ENCODE measurements around the gene TIGD1.

Gene TIGD1

DNA sequence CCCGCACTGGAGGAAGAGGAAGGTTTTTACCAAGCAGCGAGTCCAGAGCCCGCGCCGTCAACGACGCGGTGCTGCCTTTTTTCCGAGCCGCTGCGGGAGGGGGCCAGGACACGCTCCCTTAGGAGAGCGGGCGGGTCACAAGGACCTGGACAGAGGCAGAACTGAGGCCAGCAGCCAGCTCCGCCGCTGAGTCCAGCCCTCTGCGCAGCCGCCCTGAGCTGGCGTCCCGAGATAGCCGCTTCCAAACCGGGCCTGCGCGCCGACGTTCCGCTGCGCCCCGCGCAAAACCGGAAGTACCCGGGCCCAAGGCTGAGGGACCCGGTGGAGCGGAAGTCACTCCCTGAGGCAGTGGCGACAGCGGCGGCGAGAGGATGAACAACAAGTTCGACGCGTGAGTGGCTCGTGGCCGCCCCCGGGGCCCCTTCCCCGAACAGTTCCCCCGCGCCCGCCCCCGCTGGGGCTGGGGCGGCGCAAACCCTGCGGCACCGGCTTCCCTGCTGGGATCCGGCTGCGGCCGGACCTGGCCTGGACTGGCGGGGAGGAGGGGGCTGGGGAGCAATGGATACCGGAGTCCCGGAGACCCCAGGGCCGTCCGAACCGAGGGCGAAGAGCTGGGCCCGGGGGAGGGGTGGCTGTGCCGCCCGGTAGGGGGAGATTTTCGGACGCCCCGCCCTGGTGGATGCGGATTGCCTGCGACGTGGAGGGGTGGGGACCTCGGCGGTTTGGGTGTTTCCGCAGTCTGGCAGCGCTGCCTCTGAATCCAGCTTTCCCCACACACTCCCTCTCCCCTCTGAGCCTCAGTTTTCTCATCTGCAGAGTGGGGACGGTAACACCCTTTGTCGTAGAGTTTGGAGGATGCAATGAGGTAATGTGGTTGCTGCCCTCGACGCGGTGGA is at the start of gene TIGD1, which contains the start of gene EIF4E2:
Gene TIGD1 (minus strand): TSS at position 204 of the 896 bp plus-strand sequence. CDS start 675 bp downstream, outside the sequence.
Gene EIF4E2 (plus strand): TSS at position 336 of the 896 bp plus-strand sequence. CDS start 36 bp downstream, at position 372.
- peak; percentile 89 for DNase-seq (ENCODE audit: low read depth)

DNA sequence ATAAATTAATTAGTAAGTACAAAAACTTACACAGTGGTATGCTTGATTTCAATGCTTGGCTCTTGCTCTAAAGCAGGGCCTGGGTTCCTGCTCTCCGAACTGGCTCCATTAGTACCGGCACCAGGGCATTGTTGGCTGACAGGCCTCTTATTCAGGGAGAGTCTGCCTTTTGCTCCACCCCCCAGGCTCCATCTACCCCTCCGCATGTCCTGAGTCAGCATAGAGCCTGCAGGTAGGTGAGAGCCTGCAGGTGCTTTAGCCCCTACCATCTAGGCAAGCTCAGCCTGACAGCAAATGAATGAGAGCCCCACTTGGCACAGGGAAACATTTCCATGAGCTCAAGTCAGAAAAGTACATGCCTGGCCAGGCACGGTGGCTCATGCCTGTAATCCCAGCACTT is 47.9 kb upstream of the TIGD1 start:
- DNase-seq (ENCODE audit: low read depth): no peak

DNA sequence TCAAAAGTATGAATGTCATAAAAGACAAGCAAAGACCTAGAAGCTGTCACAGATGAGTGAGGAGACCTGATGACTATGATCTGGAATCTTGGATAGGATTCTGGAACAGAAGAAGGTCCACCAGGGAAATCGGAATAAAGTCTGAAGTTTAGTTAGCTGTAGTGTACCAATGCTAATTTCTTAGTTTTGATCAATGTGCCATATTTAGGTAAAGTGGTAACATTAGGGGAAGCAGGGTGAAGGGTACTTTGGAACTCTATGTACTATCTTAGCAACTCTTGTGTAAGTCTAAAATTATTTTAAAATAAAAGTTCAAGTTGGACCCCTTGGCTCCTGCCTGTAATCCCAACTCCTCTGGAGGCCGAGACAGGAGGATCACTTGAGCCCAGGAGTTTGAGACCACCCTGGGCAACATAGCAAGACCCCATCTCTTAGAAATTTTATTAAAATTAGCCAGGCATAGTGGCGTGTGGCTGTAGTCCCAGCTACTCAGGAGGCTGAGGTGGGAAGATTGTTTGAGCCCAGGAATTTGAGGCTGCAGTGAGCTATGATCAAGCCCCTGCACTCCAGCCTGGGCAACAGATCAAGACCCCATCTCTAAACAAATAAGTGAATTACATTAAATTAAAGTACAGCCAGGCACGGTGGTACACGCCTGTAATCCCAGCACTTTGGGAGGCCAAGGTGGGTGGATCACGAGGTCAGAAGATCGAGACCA is 47.2 kb upstream of the TIGD1 start:
- no peak for DNase-seq (ENCODE audit: low read depth)

DNA sequence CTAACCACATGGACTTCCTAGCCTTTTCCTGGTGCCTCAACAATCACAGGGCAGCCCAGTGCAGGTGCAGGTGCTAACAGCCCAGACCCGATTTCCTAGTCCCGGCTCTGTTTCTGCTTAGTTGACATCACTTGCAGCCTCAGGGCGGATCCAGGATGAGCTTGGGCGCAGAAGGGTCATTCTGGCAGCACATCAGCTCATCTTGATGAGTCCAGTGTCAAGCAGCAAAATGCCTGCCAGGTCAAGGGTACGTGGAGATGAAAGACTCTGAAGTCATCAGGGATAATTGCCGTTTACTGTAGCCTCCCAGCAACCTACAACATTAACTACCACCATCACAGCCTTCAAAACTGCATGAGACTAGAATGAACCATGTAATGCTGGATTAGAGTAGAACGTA is 43.6 kb upstream of the TIGD1 start:
- DNase-seq (ENCODE audit: low read depth): no peak

DNA sequence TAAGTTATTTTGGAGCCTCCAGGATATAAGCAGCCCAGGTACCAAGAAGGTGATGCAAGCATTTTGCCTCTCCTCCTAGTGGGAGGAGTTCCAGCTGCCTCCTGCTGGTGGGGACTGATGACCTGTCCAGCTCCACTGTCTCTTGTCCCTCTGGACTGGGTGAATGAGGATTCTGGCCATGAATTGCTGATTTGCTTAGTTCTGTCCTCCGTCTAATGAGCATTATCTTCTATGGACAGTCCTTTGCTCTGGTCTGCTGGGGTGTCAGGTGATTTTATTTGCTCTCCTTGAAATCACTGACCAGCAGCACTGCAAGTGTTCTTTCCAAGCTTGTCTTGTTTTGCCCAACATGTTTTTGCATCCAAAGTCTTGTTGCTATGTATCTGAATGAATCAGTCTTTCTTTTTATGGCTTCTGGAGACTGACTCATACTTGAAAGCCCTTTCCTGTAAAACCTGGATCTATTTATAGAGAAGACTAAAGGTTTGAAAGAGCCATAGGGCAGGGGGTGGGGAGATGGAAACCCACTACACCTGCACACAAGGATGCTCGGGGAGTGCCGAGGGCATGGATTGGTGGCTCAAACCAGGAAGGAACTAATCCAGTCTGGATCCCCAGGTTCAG is 42.5 kb upstream of the TIGD1 start:
- no peak for DNase-seq (ENCODE audit: low read depth)

DNA sequence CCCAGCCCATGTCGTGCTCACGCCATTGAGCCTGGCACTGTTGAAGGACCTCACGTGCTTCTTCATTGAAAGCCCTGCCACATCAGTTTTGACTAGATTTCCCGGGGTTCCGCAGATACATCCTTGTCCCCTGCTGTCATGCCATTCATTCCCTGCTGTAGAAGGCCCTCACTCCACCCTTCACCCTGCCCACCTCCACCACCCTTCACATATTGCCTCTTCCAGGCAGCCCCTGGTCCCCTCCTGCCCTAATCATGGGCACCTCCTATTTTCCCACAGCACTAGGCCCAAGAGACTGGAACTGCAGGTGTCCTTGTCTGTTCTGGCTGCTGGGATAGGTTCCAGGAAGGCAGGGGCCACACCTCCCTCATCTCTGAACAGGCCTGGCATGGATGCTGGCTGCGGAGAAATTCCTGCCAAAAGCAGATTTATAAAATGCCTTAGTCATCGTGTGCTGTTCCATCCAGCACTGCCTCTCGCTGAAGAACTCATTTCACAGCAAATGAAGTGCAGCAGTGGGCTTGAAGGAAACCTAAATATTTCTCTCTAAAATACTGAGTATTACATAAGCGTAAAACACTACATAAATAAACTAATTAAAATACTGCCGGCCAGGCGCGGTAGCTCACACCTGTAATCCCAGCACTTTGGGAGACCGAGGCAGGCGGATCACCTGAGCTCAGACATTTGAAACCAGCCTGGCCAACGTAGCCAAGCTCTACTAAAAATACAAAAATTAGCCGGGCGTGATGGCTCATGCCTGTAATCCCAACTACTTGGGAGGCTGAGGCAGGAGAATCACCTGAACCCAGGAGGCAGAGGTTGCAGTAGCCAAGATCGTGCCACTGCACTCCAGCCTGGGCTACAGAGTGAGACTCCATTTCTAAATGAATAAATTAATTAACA is 38.6 kb upstream of the TIGD1 start:
- DNase-seq (ENCODE audit: low read depth): no peak

DNA sequence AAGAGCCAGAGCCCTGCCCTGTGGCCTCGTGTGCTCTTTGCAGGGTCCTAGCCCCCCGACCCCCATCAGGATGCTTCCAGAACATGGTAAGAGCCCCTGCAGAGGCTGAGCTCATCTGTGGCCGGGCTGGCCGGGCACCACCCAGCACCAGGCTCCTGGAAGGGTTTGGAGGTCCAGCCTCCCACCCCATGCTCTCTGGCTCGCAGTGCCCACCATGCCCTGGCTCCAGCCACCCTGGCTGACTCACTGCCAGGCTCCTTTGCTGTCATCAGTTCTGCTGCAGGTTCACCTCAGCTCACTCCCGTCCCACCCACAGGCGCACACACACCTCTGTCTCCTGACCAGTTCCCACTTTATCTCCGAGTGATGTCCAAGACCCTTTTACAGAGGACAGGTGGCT is 37.7 kb upstream of the TIGD1 start:
- no peak for DNase-seq (ENCODE audit: low read depth)

DNA sequence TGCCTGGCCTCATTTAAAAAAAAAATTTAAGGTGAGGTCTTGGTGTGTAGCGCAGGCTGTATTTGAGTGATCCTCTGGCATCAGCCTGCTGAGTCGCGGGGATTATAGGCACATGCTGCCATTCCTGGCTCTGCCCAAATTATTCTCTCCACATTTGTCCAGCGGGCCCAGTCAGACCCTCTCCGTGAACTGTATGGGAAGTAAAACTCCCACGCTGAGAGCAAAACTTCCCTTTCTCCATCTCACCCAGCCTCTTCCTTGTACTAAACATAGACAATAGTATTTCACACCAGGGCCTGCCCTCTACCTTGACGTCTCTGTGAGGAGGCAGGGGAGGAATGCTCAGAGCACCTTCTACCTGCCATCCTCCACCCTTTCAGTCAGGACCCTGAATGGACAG is 37.2 kb upstream of the TIGD1 start:
- DNase-seq (ENCODE audit: low read depth): no peak

DNA sequence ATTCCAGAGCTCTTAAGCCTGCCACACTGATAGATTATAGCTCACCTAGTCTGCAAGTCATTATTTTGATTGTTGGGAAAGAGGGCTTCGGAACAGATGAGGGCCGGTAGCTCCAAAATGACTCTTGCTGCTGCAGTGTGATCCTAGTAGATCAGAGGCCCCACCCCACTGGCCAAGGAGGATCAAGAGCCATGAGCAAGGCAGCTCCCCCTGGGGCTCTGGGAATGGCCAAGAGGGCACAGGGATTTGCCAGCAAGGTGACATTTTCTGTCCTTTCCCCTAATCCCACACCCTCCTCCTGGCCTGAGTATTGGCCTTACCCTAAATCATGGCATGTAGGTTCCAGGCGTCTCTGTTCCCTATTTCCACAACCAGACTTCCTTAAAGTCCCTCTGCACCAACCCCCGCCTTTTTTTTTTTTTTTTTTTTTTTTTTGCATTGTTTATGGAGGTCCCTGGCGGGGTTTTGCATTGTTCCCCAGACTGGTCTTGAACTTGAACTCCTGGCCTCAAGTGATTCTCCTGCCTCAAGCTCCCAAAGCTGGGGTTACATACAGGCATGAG is 36.7 kb upstream of the TIGD1 start:
- no peak for DNase-seq (ENCODE audit: low read depth)

DNA sequence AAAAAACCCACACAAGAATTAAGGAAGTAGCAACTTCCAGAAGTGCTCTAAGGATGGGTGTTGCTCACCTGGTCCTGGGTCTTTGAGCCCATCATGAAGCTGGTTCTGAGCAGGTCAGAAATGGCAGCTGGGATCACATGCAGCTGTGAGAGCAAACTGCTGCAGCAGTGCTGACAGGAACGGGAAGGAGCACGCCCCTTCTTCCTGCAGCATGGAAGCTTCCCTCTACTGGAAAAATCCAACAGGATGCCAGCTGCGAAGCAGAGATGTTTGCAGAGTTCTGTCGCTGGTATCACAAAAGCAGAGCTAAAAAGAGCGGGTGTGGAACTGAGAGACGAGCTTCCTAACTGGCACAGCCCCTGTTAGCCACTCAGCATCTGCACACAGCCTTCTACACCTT is 33.9 kb upstream of the TIGD1 start:
- no peak for DNase-seq (ENCODE audit: low read depth)

DNA sequence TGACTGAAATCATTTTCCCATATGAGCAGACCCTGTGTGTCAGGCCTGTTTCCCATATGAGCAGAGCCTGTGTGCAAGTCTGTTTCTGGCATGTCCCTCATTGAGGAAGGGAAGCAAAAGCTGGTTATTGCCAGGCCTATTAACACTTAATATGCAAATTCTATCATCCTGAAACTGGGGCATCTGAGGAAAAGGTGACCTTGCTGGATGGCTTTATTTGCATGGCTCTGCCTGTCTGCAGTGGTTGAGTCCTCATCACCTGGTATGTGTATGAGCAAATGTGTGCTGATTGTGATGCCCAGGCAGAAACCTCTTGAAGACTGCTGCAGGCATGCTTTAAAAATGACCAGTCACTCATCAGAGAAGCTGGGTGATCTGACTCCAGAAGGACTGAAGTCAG is 31.4 kb upstream of the TIGD1 start:
- DNase-seq (ENCODE audit: low read depth): no peak

DNA sequence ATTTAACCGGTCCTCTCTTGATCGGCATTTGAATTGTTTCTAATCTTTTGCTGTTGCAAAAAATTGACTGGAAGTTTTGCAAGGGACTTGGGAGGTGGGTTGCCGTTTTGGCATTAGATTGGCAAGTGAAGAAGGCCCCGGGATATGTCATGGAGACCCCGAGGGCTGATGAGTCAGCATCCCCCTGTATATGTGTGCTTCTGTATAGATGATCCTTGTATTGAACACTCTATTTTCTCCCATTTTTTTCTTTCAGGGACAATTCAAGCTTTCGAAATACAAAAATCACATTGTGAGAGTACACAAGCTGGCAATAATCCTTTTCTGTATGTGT is 30.3 kb upstream of the TIGD1 start:
- no peak for DNase-seq (ENCODE audit: low read depth)

DNA sequence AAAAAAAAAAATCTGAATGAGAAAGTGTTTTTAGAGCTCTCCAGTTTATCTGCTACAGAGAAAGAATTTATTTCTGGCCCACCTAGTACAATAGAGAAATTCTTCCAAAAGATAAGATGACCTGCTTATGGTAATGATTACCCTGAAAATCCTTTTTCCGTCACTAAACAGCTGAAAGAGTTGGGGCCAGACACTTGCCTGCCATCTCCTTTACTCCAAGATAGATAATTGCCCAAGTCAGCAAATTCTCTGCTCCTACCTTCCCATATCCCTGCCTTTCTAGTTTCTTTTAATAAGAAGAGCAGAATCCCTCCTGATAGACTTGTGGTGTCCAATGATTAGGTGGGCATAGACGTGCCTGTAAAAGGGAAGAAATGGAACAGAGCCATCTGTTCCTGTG is 28.3 kb upstream of the TIGD1 start:
- DNase-seq (ENCODE audit: low read depth): no peak

DNA sequence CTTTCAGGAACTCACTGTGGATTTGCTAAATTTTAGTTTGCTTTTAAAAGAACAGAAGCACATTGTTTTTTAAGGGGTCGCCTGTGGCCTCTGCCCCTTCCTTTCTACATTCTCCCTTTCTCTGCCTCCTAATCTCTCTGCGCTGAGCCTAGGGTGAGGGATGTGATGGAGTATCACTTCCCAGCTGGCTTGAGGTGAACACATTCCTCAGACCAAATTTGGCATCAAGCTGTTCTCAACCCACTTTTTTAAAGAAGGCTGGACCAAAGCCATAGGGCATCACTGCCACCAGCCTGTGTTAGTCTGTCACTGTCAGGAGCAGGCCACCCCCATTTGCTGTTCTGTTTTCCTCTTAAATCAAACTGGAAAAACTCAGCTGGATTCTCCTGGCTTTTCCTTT is 27.5 kb upstream of the TIGD1 start:
- no peak for DNase-seq (ENCODE audit: low read depth)

DNA sequence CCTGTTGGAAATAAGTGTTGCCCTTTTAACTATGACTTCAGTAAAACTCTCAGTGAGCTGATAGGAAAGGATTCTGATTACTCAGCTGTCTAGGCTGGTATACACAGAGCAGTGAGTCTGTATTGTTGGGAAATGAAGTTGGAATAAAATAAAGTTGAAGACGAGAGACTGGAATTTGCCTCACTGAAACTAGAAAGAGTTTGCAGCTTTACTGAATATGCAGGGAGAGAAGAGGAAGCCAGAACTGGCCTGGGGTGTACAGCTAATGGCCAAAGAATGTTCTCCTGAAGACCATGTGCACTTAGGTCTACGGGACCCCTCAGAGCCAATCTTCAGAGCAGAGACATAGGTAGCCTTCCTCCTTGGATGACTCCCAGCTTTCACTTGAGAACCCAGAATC is 26.6 kb upstream of the TIGD1 start:
- no peak for DNase-seq (ENCODE audit: low read depth)

DNA sequence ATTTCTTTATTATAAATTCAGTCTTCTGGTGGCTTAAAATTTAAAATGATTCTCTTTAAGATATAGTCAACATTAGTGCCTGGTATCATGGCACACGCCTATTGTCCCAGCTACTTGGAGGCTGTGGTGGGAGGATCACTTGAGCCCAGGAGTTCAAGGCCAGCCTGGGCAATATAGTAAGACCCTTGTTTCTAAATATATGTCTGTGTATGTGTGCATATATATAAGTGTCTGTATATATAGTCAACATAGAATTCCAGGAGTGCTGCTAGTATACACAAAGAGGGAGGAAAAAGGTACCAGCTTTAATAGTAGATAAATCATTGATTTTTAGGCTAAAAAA is 25.0 kb upstream of the TIGD1 start:
- no peak for DNase-seq (ENCODE audit: low read depth)

DNA sequence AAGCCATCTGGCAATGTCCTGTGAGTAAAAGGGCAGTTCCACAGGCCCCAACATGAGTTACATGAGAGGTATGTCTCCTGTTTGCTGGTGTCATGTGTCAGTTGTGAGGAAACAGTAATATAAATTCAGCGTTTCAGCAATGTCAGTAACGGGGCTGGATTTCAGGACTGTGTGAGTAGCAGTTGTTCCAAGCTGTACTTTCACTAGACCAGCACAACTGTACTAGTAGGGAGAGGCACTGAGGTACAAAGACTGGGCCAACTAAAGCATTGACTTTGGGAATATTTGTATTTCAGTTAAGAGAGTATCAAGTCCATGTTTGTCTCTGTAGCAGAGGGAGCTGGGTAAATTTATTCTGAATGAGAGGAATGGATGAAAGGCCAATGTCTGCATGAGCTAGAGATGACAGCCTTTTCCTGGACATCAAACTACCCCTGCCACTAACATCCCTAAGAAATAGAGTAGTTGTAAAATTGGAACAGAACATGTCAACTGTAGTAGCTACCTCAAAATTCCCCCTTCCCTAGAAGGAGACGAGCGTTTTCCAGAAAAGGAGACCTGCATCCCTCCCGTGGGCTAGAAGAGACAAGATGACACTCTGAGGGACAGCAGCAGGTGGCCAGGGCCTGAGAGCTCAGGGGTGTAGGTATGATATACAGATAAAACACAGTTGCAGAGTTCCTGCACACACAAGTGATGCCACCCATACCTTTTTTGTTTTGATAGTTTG is 24.5 kb upstream of the TIGD1 start:
- DNase-seq (ENCODE audit: low read depth): no peak

DNA sequence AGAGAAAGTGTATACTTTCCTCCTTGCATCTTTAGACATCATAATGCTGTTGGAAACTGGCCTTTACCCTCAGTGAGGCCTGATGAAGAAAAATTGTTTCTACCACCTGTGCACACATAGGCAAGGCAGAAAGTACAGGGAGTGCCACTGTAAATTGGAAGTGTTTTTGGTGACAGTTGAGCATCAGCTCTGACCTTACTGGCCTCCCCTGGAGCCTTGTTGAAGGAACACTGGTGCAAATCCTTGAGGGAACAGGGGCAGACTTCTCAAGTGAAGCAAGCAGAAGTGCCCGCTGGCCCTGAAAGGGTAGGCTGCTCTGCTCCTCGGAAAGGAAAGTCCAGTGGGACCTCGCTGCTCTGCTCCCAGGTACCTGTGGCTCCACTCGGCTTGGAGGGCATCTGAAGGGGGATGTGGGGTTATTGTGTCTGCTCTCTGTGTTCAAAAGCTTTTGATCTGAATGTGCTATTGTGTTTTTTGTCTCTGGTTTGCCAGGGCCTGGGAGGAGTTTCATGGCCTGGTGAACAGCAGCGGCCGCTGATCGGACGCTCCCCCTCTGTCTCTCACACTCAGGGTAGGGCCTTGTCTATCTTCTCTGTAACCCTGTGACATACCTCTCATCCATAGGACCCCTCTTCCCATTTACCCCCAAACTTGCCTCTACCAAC is 23.5 kb upstream of the TIGD1 start:
- DNase-seq (ENCODE audit: low read depth): no peak

DNA sequence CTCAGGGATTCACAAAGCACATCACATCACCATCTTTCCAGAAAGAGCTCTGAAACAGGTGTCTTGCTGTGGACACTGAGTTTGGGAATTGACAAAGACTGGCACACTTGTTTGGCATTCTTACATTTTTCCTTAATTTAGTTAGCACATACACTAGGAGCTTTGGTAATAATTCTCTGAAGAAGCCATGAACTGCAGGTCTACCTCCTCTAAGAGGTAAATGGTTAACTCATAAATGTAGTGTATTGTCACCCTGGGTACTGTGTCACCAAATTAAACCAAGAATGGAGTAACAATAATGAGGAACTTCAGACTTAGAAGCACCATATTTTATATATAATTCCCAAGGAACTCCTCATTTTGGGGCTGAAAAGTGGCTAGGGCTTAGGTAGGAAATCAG is 22.7 kb upstream of the TIGD1 start:
- DNase-seq (ENCODE audit: low read depth): no peak

DNA sequence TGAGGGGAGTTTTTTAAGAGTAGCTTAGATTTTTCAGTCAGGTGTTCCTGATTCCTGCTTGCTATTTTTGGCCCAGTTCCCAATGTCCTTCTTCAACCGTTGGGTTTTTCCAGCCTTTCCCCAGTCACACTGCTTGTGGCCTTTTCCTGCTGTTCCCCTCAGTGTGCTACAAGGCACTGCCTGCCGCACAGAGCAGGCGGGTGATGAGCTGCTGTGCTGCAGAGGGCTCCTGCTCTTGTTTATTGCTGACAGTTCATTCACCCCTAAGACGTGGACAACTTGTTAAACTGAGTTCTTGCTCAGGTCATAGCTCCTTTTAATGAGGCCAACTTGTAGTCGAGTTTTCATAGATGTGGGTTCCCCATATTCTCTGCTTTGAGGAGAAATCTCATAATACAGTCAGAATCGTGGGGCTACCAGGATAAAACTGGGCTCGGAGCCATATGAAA is 20.7 kb upstream of the TIGD1 start:
- no peak for DNase-seq (ENCODE audit: low read depth)
